ENCODE results near the gene SHKBP1.

The SHKBP1 gene

GRCh38 chr19:40601134-40601974 is 24.7 kb downstream of the SHKBP1 start, which contains the start of gene LTBP4:
TSS of gene LTBP4 (plus strand) at chr19:40601369. CDS start at chr19:40601388, 19 bp downstream.
- DNase-seq = peak; percentile 17

- no peak for DNase-seq
Observed at GRCh38 chr19:40603071-40603388, 26.4 kb downstream of the SHKBP1 start.

DNA sequence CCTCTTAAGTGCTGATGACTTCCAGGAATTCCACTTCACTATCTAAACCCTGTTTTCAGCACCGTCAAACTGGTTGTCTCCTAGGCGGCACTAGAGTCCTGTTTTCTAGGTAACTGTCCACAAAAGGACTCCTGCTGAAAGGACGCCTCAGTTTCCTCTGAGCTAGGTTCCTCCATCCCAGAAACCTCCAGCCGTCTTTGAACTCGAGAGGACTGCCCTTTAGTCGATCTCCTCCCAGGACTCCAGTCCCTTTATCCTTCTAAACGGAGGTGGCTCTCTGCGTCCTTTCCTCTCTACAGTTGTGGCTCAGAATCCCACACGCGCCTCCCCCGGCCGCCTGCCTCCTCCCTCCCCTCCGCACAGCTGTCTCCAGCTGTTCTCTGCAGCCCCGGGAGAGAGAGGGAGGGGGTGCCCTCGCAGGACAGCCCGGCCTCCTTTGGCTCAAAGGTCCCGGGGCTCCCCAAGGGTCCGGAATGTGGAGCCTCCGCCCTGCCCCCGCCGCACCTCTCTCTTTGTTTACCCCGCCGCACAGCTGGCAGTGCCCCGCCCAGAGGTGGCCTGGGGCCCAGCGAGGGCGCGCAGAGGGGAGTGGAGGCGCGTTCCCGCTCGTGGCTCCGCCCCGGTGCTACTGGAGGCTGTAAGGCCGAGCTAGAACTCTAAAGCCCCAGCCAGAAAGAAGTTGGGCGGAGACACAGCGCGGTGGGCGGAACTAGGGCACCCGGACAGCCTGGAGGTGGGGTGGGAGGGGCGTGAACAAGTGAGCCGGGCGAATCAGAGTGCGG is 26.9 kb downstream of the SHKBP1 start:
- peak; percentile 99 for DNase-seq

GRCh38 chr19:40604171-40604646 is 27.5 kb downstream of the SHKBP1 start:
- no peak for DNase-seq

DNA sequence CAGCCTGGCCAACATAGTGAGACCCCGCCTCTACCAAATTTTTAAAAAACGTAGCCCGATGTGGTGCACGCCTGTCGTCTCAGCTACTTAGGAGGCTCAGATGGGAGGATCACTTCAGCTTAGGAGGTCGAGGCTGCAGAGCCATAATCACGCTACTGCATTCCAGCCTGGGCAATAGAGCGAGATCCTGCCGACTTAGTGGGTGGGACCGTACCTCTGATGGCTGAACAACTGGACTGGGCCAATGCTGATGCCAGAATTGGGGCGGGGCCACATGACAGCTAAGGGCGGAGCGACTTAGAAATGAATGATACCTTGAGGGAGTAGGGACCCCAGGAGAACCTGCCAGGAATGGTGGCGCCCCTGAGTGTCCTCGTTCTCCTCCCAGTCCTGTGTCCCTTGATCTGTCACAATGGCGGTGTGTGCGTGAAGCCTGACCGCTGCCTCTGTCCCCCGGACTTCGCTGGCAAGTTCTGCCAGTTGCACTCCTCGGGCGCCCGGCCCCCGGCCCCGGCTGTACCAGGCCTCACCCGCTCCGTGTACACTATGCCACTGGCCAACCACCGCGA is 28.1 kb downstream of the SHKBP1 start:
- no peak for DNase-seq

DNA sequence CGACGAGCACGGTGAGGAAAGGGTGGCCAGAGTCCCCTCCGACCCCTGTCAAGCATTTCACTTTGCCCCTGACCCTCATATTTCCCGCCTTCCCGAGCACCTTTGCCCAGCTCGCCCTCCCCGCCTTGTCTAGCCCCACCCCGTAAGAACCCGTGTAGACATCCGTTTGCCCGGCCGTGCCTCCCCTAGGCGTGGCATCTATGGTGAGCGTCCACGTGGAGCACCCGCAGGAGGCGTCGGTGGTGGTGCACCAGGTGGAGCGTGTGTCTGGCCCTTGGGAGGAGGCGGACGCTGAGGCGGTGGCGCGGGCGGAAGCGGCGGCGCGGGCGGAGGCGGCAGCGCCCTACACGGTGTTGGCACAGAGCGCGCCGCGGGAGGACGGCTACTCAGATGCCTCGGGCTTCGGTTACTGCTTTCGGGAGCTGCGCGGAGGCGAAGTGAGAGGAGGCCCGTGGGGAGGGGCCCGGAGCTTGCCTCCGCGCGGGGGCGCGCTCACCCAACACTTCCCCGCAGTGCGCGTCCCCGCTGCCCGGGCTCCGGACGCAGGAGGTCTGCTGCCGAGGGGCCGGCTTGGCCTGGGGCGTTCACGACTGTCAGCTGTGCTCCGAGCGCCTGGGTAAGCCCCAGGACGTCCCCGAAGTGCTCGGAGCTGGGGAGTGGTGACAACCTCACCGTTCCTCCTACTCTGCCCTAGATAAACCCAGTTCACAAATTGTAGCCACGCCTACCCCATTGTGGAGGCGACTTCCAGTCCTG is 28.7 kb downstream of the SHKBP1 start:
- DNase-seq = peak; percentile 80

GRCh38 chr19:40607311-40608239 is 30.9 kb downstream of the SHKBP1 start:
- DNase-seq = no peak

DNA sequence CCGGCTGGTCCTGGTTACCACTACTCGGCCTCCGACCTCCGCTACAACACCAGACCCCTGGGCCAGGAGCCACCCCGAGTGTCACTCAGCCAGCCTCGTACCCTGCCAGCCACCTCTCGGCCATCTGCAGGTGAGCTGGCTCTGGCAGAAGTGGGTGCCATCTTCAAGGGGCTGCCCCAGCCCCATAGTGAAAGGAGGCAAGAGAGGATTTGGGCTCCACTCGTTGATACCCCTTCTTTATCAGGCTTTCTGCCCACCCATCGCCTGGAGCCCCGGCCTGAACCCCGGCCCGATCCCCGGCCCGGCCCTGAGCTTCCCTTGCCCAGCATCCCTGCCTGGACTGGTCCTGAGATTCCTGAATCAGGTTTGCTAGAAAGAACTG is 31.6 kb downstream of the SHKBP1 start:
- no peak for DNase-seq

DNA sequence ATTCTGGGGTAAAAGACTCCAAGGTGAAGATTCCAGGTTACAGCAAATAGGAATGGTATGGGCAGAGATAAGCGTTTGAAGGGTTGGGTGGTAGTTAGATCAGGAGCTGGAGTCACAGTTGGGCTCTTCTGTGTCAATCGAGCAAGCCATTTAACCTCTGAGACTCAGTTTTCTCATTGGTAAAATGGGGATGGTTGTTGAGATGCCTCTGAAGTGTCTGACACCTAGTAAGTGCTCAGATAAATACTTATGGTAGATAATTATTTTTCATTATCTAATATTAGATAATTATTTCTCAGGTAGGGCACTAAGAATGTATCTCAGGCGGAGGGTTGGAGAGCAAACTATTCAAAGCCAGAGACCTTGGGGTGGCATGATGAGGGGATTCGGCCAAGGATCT is 32.3 kb downstream of the SHKBP1 start:
- no peak for DNase-seq

GRCh38 chr19:40609561-40610395 is 33.1 kb downstream of the SHKBP1 start:
- DNase-seq = peak; percentile 94

- DNase-seq = peak; percentile 37
Observed at GRCh38 chr19:40610396-40611064, 33.9 kb downstream of the SHKBP1 start.

DNA sequence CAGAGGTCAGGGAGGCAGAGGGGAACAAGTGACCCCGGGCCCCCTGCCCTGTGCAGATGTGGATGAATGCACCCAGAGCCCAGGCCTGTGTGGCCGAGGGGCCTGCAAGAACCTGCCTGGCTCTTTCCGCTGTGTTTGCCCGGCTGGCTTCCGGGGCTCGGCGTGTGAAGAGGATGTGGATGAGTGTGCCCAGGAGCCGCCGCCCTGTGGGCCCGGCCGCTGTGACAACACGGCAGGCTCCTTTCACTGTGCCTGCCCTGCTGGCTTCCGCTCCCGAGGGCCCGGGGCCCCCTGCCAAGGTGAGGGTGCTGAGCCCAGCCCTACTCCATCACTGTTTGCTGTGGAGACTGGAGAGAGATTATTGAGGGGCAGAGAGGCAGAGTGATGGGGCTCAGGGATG is 34.4 kb downstream of the SHKBP1 start:
- no peak for DNase-seq

GRCh38 chr19:40611900-40612698 is 35.4 kb downstream of the SHKBP1 start:
- no peak for DNase-seq

- peak; percentile 57 for DNase-seq
Observed at GRCh38 chr19:40612831-40613689, 36.4 kb downstream of the SHKBP1 start.

DNA sequence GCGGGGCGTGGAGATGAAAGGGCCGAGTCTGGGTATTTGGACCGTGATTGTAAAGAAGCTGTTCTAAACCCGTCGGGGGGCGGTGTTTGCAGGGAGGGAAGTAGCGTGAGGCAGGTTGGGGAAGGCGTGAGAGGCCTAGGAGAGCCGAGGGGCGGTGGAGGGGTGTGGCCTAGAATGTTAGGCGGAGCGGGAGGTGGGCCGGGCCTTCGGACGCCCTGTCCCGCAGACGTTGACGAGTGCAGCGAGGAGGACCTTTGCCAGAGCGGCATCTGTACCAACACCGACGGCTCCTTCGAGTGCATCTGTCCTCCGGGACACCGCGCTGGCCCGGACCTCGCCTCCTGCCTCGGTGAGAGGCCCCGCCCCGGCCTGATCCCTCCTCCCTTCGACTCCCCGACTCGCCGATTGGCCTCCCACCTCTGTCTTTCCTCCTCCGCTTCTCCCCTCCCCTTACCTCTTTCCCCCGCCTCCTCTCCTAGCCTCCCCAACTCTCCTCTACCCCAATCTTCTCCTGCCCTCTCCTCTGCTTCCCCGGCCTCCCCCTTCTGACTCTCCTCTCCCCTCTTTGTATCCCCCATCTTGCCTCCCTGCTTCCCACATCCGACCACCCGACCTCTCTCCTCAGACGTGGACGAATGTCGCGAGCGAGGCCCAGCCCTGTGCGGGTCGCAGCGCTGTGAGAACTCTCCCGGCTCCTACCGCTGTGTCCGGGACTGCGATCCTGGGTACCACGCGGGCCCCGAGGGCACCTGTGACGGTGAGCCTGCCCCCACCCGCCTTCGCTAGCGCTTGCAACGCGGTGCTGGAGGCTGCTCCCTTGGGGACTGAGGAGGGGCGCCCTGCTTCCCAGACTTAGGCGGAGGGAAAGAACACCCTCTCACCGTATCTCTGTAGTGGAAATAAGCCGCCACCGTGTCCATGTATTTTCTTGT is 37.3 kb downstream of the SHKBP1 start:
- DNase-seq = peak; percentile 88

- peak; percentile 79 for DNase-seq
Observed at GRCh38 chr19:40614622-40615411, 38.1 kb downstream of the SHKBP1 start.
